ENCODE data around the gene SLC39A2.

DNA sequence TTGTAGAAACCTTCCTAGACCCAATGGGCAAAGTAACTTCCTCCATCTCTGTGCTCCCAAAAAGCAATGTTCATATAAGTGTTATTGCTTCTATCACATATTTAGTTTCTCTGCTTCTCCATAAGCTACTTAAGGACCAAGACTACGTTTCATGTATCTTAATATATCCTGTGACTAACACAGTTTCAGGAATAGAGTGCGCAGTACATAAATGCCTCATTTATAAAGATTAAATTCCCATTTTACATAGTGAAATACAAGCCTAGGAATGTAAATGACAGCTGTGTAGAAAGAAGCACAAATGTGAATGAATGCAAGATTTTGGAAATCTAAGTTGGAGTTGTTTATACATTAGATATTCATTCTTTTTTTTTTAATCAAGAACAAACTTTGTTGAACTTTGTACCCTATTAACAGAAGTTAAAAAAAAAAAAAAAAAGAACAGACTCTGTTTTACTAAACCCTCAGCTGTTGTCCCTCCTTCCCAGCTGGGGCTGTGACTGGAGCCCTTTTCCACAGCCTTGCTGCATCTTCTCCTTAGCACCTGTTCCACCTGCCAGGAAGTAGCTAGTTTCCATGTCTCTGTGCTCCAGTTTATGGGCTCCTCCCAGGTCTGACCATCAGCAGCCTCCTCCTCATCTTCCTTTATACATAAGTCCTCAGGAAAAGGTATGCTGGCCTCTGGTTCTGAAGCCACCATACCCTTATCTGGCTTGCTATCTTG is 16.3 kb upstream of the SLC39A2 start:
- TF ChIP-seq, protein P1, sequence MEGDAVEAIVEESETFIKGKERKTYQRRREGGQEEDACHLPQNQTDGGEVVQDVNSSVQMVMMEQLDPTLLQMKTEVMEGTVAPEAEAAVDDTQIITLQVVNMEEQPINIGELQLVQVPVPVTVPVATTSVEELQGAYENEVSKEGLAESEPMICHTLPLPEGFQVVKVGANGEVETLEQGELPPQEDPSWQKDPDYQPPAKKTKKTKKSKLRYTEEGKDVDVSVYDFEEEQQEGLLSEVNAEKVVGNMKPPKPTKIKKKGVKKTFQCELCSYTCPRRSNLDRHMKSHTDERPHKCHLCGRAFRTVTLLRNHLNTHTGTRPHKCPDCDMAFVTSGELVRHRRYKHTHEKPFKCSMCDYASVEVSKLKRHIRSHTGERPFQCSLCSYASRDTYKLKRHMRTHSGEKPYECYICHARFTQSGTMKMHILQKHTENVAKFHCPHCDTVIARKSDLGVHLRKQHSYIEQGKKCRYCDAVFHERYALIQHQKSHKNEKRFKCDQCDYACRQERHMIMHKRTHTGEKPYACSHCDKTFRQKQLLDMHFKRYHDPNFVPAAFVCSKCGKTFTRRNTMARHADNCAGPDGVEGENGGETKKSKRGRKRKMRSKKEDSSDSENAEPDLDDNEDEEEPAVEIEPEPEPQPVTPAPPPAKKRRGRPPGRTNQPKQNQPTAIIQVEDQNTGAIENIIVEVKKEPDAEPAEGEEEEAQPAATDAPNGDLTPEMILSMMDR (IDR thresholded peaks at IDR 0.05) = no peak
- no peak for TF ChIP-seq POLR2A (IDR thresholded peaks at IDR 0.05)

Data from testis (tissue), 2 donors.